GM23248 (cell line): ENCODE results near the gene BTBD16.

Experiments used
- EZH2 ChIP-seq: fragments of 200-600 bp; sonication (generic); IDR thresholded peaks from 2 replicates; pipeline ENCODE4 v1.6.1; 2018; ENCODE audit warnings: antibody characterized with exemption, mild to moderate bottlenecking; ENCODE audit not compliant: insufficient read depth, poor library complexity, severe bottlenecking
- EZH2phosphoT487 ChIP-seq: fragments of 200-600 bp; sonication (generic); IDR thresholded peaks from 2 replicates; pipeline ENCODE4 v1.6.1; 2018; ENCODE audit warnings: antibody characterized with exemption, moderate library complexity, mild to moderate bottlenecking, low read depth; ENCODE audit not compliant: insufficient read depth

DNA sequence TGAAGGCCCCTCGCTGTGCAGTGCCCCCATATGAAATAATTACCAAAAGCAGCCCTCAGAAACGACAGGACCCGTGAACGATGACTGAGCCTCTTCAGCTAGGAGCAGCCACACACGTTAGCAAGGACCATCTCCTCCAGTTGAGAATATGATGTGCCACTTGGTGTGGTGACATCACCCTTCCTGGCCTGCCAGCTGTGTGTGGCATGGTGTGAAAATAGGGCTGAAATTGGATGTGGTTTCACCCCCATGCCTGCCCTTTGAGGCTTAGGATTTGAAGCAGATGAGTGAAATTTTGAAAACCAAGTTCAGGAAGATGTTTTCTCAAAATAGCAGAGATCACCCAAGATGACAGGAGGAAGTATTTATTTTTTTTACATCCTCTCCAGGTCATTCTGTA, 49.1 kb upstream of the BTBD16 start:
- TF ChIP-seq EZH2phosphoT487 = no peak
- no peak for TF ChIP-seq EZH2
